H9 (cell line): ENCODE results near the gene PPARD. TPM values are rescaled to one million over a fixed set of nuclear protein-coding genes. Genes with fewer than 3 reads are reported as not detected.

ENCODE experiments used
- DNase-seq: peaks from one replicate; pipeline ENCODE4 v3.0.0-alpha.2; 2017
- H2AFZ ChIP-seq: one replicate; pipeline ENCODE4 v1.6.1; 2013; ENCODE audit warnings: mild to moderate bottlenecking, low read length, control low read depth, moderate library complexity
- H2AK5ac ChIP-seq: 2 replicates; pipeline ENCODE4 v1.6.1; 2013; ENCODE audit warnings: low read length, control low read depth, mixed read lengths; ENCODE audit not compliant: insufficient read length
- H2BK120ac ChIP-seq: one replicate; pipeline ENCODE4 v1.6.1; 2013; ENCODE audit warnings: low read depth, mild to moderate bottlenecking, low read length, control low read depth, inconsistent platforms; ENCODE audit not compliant: poor library complexity, severe bottlenecking
- H2BK12ac ChIP-seq: 2 replicates; pipeline ENCODE4 v1.6.1; 2013; ENCODE audit warnings: low read length, control low read depth, mixed read lengths, low read depth; ENCODE audit not compliant: insufficient read length
- H2BK15ac ChIP-seq: 2 replicates; pipeline ENCODE4 v1.6.1; 2013; ENCODE audit warnings: low read depth, low read length, control low read depth
- H2BK20ac ChIP-seq: one replicate; pipeline ENCODE4 v1.6.1; 2013; ENCODE audit warnings: low read depth, mild to moderate bottlenecking, low read length, control low read depth, inconsistent platforms; ENCODE audit not compliant: poor library complexity, severe bottlenecking
- H2BK5ac ChIP-seq: 2 replicates; pipeline ENCODE4 v1.6.1; 2013; ENCODE audit warnings: low read length, control low read depth, mixed read lengths; ENCODE audit not compliant: insufficient read length
- H3K14ac ChIP-seq: 2 replicates; pipeline ENCODE4 v1.6.1; 2013; ENCODE audit warnings: low read length, control low read depth; ENCODE audit not compliant: insufficient read depth
- H3K18ac ChIP-seq: 2 replicates; pipeline ENCODE4 v1.6.1; 2013; ENCODE audit warnings: low read depth, mild to moderate bottlenecking, mixed read lengths, low read length, control low read depth; ENCODE audit not compliant: insufficient read length
- H3K23ac ChIP-seq: 2 replicates; pipeline ENCODE4 v1.6.1; 2013; ENCODE audit warnings: low read length, control low read depth, mixed read lengths, low read depth; ENCODE audit not compliant: insufficient read length
- H3K23me2 ChIP-seq: 2 replicates; pipeline ENCODE4 v1.6.1; 2013; ENCODE audit warnings: low read depth, mild to moderate bottlenecking, mixed read lengths, low read length, control low read depth; ENCODE audit not compliant: insufficient read length, poor library complexity, severe bottlenecking
- H3K27ac ChIP-seq: 2 replicates; pipeline ENCODE4 v1.5.1; 2013; ENCODE audit warnings: low read length, control low read depth, mixed read lengths, low read depth; ENCODE audit not compliant: insufficient read length
- H3K27me3 ChIP-seq: 2 replicates; pipeline ENCODE4 v1.6.1; 2013; ENCODE audit warnings: low read length, control low read depth, inconsistent platforms; ENCODE audit not compliant: insufficient read depth
- H3K4ac ChIP-seq: 2 replicates; pipeline ENCODE4 v1.6.1; 2013; ENCODE audit warnings: low read depth, mild to moderate bottlenecking, control low read depth, inconsistent platforms, low read length, moderate library complexity
- H3K4me1 ChIP-seq: 2 replicates; pipeline ENCODE4 v1.6.1; 2013; ENCODE audit warnings: low read length, control low read depth, inconsistent platforms; ENCODE audit not compliant: insufficient read depth
- H3K4me2 ChIP-seq: 2 replicates; pipeline ENCODE4 v1.6.1; 2013; ENCODE audit warnings: low read length, control low read depth, mixed read lengths; ENCODE audit not compliant: insufficient read length, insufficient read depth
- H3K56ac ChIP-seq: 2 replicates; pipeline ENCODE4 v1.6.1; 2013; ENCODE audit warnings: low read depth, mild to moderate bottlenecking, mixed read lengths, low read length, control low read depth; ENCODE audit not compliant: insufficient read length
- H3K79me1 ChIP-seq: 2 replicates; pipeline ENCODE4 v1.6.1; 2013; ENCODE audit warnings: low read depth, mild to moderate bottlenecking, moderate library complexity, low read length, control low read depth, inconsistent platforms; ENCODE audit not compliant: insufficient read depth, poor library complexity, severe bottlenecking
- H3K79me2 ChIP-seq: 2 replicates; pipeline ENCODE4 v1.6.1; 2013; ENCODE audit warnings: low read length, control low read depth, inconsistent platforms; ENCODE audit not compliant: insufficient read depth
- H3K9ac ChIP-seq: 2 replicates; pipeline ENCODE4 v1.6.1; 2013; ENCODE audit warnings: low read length, control low read depth, mixed read lengths; ENCODE audit not compliant: insufficient read length; ENCODE audit errors: extremely low read depth
- H3K9me3 ChIP-seq: one replicate; pipeline ENCODE4 v1.6.1; 2013; ENCODE audit warnings: low read depth, low read length, inconsistent platforms; ENCODE audit not compliant: control insufficient read depth
- H3T11ph ChIP-seq: one replicate; pipeline ENCODE4 v1.6.1; 2013; ENCODE audit warnings: mild to moderate bottlenecking, low read length, control low read depth, inconsistent platforms
- H4K20me1 ChIP-seq: one replicate; pipeline ENCODE4 v1.6.1; 2013; ENCODE audit not compliant: control insufficient read depth, insufficient read length, insufficient read depth
- H4K5ac ChIP-seq: 2 replicates; pipeline ENCODE4 v1.6.1; 2013; ENCODE audit warnings: low read depth, mild to moderate bottlenecking, mixed read lengths, low read length, control low read depth; ENCODE audit not compliant: insufficient read length
- H4K8ac ChIP-seq: replicated peaks from 2 replicates; pipeline ENCODE4 v1.6.1; 2013; ENCODE audit warnings: low read length, control low read depth, mixed read lengths, low read depth; ENCODE audit not compliant: insufficient read length
- H4K91ac ChIP-seq: 2 replicates; pipeline ENCODE4 v1.6.1; 2013; ENCODE audit warnings: low read depth, mild to moderate bottlenecking, moderate library complexity, mixed read lengths, low read length, control low read depth; ENCODE audit not compliant: insufficient read length
- H3K27ac Mint-ChIP-seq, 3 experiments: 2 replicates in 2 of 3; 3 replicates in 1 of 3; pipeline ENCODE4 v1.8.0; 2020 to 2021; ENCODE audit warnings: mixed read lengths in 3 of 3, mild to moderate bottlenecking in 1 of 3, moderate library complexity in 1 of 3
- H3K27me3 Mint-ChIP-seq: 2 replicates; pipeline ENCODE4 v1.8.0; 2021; ENCODE audit warnings: low read depth, mild to moderate bottlenecking, moderate library complexity, mixed read lengths
- H3K36me3 Mint-ChIP-seq, 3 experiments: 2 replicates in 2 of 3; 3 replicates in 1 of 3; pipeline ENCODE4 v1.8.0; 2020 to 2021; ENCODE audit warnings: low read depth in 3 of 3, mixed read lengths in 3 of 3; ENCODE audit not compliant: insufficient read depth in 1 of 3
- H3K4me1 Mint-ChIP-seq, 2 experiments: 2 replicates each; pipeline ENCODE4 v1.8.0; 2020; ENCODE audit warnings: mixed read lengths in 2 of 2
- H3K4me3 Mint-ChIP-seq, 2 experiments: 2 replicates in 1 of 2; 3 replicates in 1 of 2; pipeline ENCODE4 v1.8.0; 2020 to 2021; ENCODE audit warnings: mild to moderate bottlenecking in 2 of 2, mixed read lengths in 2 of 2, moderate library complexity in 1 of 2
- H3K9me3 Mint-ChIP-seq, 2 experiments: 2 replicates in 1 of 2; 3 replicates in 1 of 2; pipeline ENCODE4 v1.8.0; 2020; ENCODE audit warnings: mild to moderate bottlenecking in 2 of 2, mixed read lengths in 2 of 2, moderate library complexity in 1 of 2
- CTCF ChIP-seq: fragments of 200-600 bp; sonication (generic); conservative IDR thresholded peaks from 3 replicates; pipeline ENCODE4 v1.8.0; 2021; ENCODE audit warnings: antibody characterized with exemption, mild to moderate bottlenecking
- WGBS: extraction: QIAGEN DNeasy Blood & Tissue Kit; methylation state at CpG from one replicate; pipeline ENCODE4 v1.1.7; 2013; ENCODE audit warnings: missing lambda C conversion rate, low lambda C conversion rate, mixed read lengths; ENCODE audit not compliant: insufficient read length; ENCODE audit errors: extremely low coverage; 5-methylcytosine and 5-hydroxymethylcytosine counted together
- total RNA-seq: library from RNA; stranded (reverse); gene quantifications from 2 replicates; pipeline ENCODE4 v1.2.1, GENCODE V29; 2021

The PPARD gene
- total RNA-seq, 1 experiment from 2014 or later, result 11.7 TPM

- no peak overlapping the region for H2BK12ac ChIP-seq
- no peak overlapping the region for H3K14ac ChIP-seq
- H2BK120ac ChIP-seq, result no peak overlapping the region
- peaks cover 2% of the 10 kb centered on the region; the same call in 1 of the 2 replicates for H3K4me1 ChIP-seq
- H3K9me3 ChIP-seq, result no peaks in the 10 kb centered on the region
- peaks cover 5 to 37% (median 33%) of the 10 kb centered on the region in 3 experiments; a peak in 6 of 7 replicates for H3K36me3 Mint-ChIP-seq
- H3K79me1 ChIP-seq, result no peaks in the 10 kb centered on the region
- no peak overlapping the region for H3K4me3 Mint-ChIP-seq
- H3K27ac ChIP-seq, result no peak overlapping the region
- WGBS, result no CpG with 5 or more reads among the region's 2 CpGs
- no peak overlapping the region for H4K91ac ChIP-seq
- TF ChIP-seq CTCF, result no peak
- no peaks in the 10 kb centered on the region for H3K27me3 Mint-ChIP-seq
- H3K27ac Mint-ChIP-seq, result no peak overlapping the region
- no peak overlapping the region for H3K18ac ChIP-seq
- no peak overlapping the region for H2AFZ ChIP-seq
- H4K20me1 ChIP-seq, result no peaks in the 10 kb centered on the region
- H2BK15ac ChIP-seq, result no peak overlapping the region
- H3K23ac ChIP-seq, result no peak overlapping the region
- H3K4me1 Mint-ChIP-seq, result peaks cover 7 to 11% of the 10 kb centered on the region in 2 experiments; a peak in 3 of 4 replicates
- H3K27me3 ChIP-seq, result no peaks in the 10 kb centered on the region
- no peak overlapping the region for H2BK5ac ChIP-seq
- no peak overlapping the region for H2BK20ac ChIP-seq
- H4K5ac ChIP-seq, result no peak overlapping the region
- H3K79me2 ChIP-seq, result no peaks in the 10 kb centered on the region
- no peak overlapping the region for H3K56ac ChIP-seq
- no peak overlapping the region for H3T11ph ChIP-seq
- no peak overlapping the region for H3K4ac ChIP-seq
- H4K8ac ChIP-seq, result no peak overlapping the region
- no peaks in the 10 kb centered on the region for H3K9me3 Mint-ChIP-seq
- DNase-seq, result no peak
- H3K4me2 ChIP-seq, result no peak overlapping the region
- no peak overlapping the region for H3K9ac ChIP-seq
- no peak overlapping the region for H2AK5ac ChIP-seq
- no peaks in the 10 kb centered on the region for H3K23me2 ChIP-seq
These were observed 47.3 kb upstream of the PPARD start for GRCh38 chr6:35295036-35295435.
